Measurements from ENCODE around the gene EDEM1. TPM values are rescaled to one million over a fixed set of nuclear protein-coding genes. Genes with fewer than 3 reads are reported as not detected.

The EDEM1 gene
- total and polyA plus RNA-seq, 8 donors = 6.0 to 37.9 (median 28.0) TPM

DNA sequence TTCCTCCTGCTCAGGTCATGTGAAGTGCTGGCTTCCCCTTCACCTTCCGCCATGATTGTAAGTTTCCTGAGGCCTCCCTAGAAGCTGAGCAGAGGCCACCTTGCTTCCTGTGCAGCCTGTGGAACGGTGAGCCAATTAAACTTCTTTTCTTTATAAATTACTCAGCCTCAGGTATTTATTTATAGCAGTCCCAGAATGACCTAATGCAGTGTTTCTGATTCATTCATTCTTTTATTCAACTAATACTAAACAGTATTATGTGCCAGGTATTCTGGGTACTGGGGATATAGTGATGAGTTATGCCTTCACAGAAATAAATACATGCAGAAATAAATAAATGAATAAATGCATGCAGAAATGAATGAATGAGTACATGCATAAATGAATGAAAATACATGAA is 41.9 kb downstream of the EDEM1 start:
- intact Hi-C loops (cut with DNase I) = no loop called here
- 49 to 64% methylated on average over 2 of the region's 2 CpGs for WGBS, 2 donors

DNA sequence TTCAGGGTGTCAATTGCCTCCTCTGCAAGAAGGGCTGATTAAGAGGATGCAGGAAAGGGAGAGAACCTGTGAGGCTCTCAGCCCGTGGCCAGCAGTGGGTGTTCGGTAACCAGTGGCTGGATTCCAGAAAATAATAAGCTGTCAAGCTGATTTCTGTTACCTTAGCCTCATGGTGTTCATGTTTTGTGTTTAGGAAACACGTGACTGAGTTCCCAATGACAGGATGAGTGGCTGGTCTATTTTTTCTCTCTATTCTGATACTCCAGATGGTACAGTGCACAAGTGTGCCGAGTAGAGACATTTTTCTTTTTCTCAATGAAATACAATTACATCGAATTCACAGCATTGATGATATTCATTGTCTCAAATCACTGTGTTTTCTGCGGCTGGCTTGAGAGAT is 43.6 kb downstream of the EDEM1 start:
- H3K9me3 ChIP-seq = no peaks in the 10 kb centered on the region
- FAIRE-seq (no peak), ATAC-seq (no peak), DNase-seq (no peak)
- no peak overlapping the region for H3K27ac ChIP-seq
- TF ChIP-seq, protein P1, sequence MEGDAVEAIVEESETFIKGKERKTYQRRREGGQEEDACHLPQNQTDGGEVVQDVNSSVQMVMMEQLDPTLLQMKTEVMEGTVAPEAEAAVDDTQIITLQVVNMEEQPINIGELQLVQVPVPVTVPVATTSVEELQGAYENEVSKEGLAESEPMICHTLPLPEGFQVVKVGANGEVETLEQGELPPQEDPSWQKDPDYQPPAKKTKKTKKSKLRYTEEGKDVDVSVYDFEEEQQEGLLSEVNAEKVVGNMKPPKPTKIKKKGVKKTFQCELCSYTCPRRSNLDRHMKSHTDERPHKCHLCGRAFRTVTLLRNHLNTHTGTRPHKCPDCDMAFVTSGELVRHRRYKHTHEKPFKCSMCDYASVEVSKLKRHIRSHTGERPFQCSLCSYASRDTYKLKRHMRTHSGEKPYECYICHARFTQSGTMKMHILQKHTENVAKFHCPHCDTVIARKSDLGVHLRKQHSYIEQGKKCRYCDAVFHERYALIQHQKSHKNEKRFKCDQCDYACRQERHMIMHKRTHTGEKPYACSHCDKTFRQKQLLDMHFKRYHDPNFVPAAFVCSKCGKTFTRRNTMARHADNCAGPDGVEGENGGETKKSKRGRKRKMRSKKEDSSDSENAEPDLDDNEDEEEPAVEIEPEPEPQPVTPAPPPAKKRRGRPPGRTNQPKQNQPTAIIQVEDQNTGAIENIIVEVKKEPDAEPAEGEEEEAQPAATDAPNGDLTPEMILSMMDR (IDR thresholded peaks at IDR 0.05) = no peak
- H3K27me3 ChIP-seq = no peaks in the 10 kb centered on the region
- no peaks in the 10 kb centered on the region for H3K36me3 ChIP-seq
- 34 to 39% methylated on average over 6 of the region's 6 CpGs for WGBS, 2 donors
- H3K4me1 ChIP-seq = no peaks in the 10 kb centered on the region
- no peak overlapping the region for H3K4me3 ChIP-seq
- intact Hi-C loops (cut with DNase I) = no loop called here

More for the DNA sequence above, 41.9 kb downstream of the EDEM1 start:
- ATAC-seq = no peak
- no peaks in the 10 kb centered on the region for H3K4me1 ChIP-seq
- TF ChIP-seq, protein P1 (IDR thresholded peaks at IDR 0.05) = no peak
- no peak for DNase-seq
- no peaks in the 10 kb centered on the region for H3K36me3 ChIP-seq
- H3K27me3 ChIP-seq = no peaks in the 10 kb centered on the region
- no peak overlapping the region for H3K27ac ChIP-seq
- no peaks in the 10 kb centered on the region for H3K9me3 ChIP-seq
- H3K4me3 ChIP-seq = no peak overlapping the region
- FAIRE-seq = no peak

DNA sequence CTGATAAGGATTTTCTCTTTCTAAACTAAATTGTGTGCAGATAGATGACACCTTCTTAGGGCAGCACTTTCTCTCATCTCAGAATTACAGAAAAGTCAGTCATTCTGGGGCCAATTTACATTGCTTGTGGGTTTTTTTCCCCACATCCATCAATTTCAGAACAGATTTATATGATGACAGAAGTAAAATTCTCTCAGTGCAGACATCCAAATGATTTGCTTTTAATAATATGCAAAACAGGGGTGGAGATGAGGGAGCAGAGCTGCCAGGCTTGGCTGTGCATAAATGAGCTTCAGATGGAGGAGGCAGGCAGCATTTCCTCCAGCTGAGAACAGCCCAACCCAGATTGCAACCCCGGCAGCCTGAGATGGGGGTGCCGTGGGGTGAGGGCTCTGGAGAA is 44.0 kb downstream of the EDEM1 start:
- ATAC-seq (no peak), FAIRE-seq (no peak), DNase-seq (no peak)
- no peaks in the 10 kb centered on the region for H3K36me3 ChIP-seq
- H3K9me3 ChIP-seq = no peaks in the 10 kb centered on the region
- no peaks in the 10 kb centered on the region for H3K27me3 ChIP-seq
- intact Hi-C loops (cut with DNase I) = no loop called here
- no peaks in the 10 kb centered on the region for H3K4me1 ChIP-seq
- TF ChIP-seq, protein P1 (IDR thresholded peaks at IDR 0.05) = no peak
- 33 to 44% methylated on average over 2 of the region's 2 CpGs for WGBS, 2 donors
- no peak overlapping the region for H3K4me3 ChIP-seq
- H3K27ac ChIP-seq = no peak overlapping the region

DNA sequence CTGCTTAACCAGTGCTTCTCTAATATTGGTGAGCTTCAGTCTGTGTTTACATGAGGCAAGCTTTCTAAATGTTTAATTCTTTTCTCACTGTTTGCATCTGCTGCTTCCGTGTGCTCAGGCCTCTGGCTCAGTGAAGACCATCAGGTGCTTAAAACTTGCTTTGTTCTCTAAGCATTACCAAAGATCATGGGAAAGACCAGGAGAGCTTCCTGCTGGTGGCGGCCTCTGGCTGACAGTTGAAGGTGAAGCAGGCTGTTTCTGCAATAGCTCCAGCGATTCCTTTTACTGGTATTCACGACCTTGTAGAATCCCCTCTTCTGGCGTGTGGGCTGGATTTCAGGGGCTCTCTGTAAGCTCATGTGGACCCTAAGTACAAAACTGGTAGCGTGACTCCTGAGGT is 45.1 kb downstream of the EDEM1 start:
- peak in 2 of 4 donors; percentile 13 to 49 for ATAC-seq
- TF ChIP-seq, protein P1 (IDR thresholded peaks at IDR 0.05) = no peak
- no peak overlapping the region for H3K27ac ChIP-seq
- no peaks in the 10 kb centered on the region for H3K36me3 ChIP-seq
- no peaks in the 10 kb centered on the region for H3K4me1 ChIP-seq
- no peaks in the 10 kb centered on the region for H3K9me3 ChIP-seq
- WGBS, 2 donors = 46 to 56% methylated on average over 6 of the region's 6 CpGs
- H3K27me3 ChIP-seq = no peaks in the 10 kb centered on the region
- no peak overlapping the region for H3K4me3 ChIP-seq
- no peak for FAIRE-seq
- intact Hi-C loops (cut with DNase I) = no loop called here
- no peak for DNase-seq

DNA sequence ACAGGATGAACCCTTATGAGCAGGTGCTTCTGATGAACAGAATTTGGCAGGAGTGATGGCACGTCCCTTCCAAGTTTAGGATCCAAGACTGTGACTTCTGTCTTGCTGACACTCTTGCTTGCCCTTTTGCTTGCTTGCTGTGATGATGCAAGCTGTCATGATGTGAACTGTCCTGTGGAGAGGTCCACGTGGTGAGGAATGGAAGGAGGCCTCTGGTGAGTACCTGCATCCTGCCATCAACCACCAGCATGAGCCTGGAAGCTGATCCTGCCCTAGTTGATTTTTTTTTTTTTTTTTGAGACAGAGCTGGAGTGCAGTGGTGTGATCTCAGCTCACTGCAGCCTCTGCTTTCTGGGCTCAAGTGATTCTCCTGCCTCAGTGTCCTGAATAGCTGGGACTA is 45.5 kb downstream of the EDEM1 start:
- H3K27me3 ChIP-seq = no peaks in the 10 kb centered on the region
- TF ChIP-seq, protein P1 (IDR thresholded peaks at IDR 0.05) = no peak
- FAIRE-seq = no peak
- DNase-seq = no peak
- H3K4me3 ChIP-seq = no peak overlapping the region
- H3K36me3 ChIP-seq = no peaks in the 10 kb centered on the region
- H3K4me1 ChIP-seq = no peaks in the 10 kb centered on the region
- H3K9me3 ChIP-seq = no peaks in the 10 kb centered on the region
- intact Hi-C loops (cut with DNase I) = no loop called here
- no peak overlapping the region for H3K27ac ChIP-seq
- WGBS, 2 donors = 42 to 68% methylated on average over 2 of the region's 2 CpGs
- ATAC-seq = no peak

Data from pancreas (tissue), 10 donors.